PFSK-1 (cell line): Measurements from ENCODE around the gene SCML2.

Experiments
- FOXP2 ChIP-seq: optimal IDR thresholded peaks from 2 replicates; pipeline ENCODE3; 2011; ENCODE audit warnings: borderline replicate concordance, control low read depth, inconsistent platforms; ENCODE audit not compliant: insufficient read depth; ENCODE audit errors: extremely low read length, extremely low read depth
- POLR2AphosphoS5 ChIP-seq: IDR thresholded peaks from 2 replicates; pipeline ENCODE4 v1.6.1; 2012; ENCODE audit warnings: low read depth, mild to moderate bottlenecking, control low read depth, low read length, moderate library complexity
- REST ChIP-seq, 2 experiments: IDR thresholded peaks; 2 replicates each; pipeline versions ENCODE4 v1.6.1 to v1.8.0; 2011 to 2012; ENCODE audit warnings: low read depth in 2 of 2, low read length in 2 of 2, control low read depth in 1 of 2, inconsistent platforms in 1 of 2, mild to moderate bottlenecking in 1 of 2, moderate library complexity in 1 of 2; ENCODE audit not compliant: insufficient read depth in 1 of 2
- SIN3A ChIP-seq: IDR thresholded peaks from 2 replicates; pipeline ENCODE4 v1.6.1; 2012; ENCODE audit warnings: mild to moderate bottlenecking, low read length, moderate library complexity, borderline replicate concordance; ENCODE audit not compliant: insufficient read depth
- TAF1 ChIP-seq: IDR thresholded peaks from 2 replicates; pipeline ENCODE4 v1.6.1; 2012; ENCODE audit warnings: low read length, control low read depth, borderline replicate concordance; ENCODE audit not compliant: insufficient read depth

SCML2 gene

DNA sequence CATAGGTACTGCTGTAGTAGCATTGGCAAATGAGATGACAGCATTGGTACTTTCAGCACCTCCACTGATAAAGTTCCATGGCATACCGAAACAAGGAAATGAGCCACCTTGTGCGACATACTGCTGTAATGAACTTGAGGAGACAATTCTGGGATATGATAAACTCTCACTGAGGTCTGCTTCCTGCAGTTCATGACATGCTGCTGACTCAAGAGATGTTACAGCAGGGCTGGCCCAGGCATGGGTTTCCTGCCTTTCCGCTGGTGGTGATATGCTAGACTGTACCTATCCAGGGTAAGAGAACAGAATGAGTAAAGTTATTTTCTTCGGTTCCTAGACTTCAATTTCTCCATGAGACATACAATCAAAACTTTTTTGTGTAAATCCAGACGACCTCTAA is 150.9 kb downstream of the SCML2 start:
- no peak for TF ChIP-seq REST (IDR thresholded peaks at IDR 0.05; ENCODE audit: insufficient read depth in 1 of 2, low read depth in 2 of 2, low read length in 2 of 2)
- TF ChIP-seq TAF1: no peak
- no peak for TF ChIP-seq FOXP2

DNA sequence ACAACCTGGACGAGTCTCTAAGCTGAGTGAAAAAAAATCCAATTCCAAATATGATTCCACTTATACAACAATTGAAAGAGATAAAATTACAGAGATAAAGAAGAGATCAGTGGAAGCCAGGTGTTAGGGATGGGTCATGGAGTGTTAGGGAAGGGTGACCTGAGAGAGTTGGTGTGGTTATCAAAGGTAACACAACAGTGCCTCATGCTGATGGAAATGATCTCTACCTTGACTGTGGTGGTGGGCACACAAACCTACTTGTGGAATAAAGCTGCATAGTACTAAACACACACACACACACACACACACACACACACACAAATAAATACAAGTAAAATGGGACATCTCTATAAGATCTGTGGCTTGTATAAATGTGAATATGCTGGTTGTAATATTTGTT is 159.8 kb downstream of the SCML2 start:
- TF ChIP-seq SIN3A (no peak), POLR2AphosphoS5 (no peak), FOXP2 (no peak), TAF1 (no peak), REST (IDR thresholded peaks at IDR 0.05; ENCODE audit: insufficient read depth in 1 of 2, low read depth in 2 of 2, low read length in 2 of 2) (no peak)
